Measurements from ENCODE around the gene GPX4.

GPX4 gene

DNA sequence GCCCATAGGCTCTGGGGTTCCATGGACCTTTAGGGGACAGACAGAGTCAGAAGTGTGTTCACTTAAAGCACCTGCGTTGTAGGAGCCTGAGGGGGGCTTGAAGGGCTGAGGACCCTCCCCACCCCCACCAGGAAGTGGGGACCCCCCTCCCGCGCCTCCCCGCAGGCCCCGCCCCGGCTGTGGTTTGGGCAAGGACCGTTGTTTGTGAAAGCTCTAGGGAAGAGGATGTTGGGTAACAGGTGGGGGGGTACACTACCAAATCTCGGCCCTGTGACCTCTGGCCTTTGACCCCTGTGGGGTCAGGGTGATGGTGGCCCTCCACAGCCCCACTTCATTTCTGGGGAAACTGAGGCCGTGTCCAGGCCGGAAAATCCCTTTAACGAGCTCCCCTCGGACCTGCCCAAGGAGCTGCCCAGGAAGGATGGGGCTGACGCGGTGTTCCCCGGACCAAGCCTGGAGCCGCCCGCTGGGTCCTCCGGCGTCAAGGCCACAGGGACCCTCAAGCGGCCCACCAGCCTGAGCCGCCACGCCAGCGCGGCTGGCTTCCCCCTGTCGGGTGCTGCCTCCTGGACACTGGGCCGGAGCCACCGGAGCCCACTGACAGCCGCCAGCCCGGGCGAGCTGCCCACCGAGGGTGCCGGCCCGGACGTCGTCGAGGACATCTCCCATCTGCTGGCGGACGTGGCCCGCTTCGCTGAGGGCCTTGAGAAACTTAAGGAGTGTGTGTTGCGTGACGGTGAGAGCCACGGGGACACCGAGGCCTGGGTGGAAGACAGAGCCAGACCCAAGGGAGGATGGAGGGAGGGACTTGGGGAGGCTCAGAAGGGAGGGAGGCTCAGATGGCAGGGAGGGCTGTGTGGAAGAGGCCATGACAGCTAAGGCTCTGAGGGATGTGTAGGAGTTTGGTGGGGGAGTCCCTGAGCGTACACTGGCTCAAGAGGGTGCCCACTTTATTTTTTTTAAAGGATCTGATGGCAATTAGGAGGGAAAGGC is 35.5 kb upstream of the GPX4 start:
- Histone ChIP-seq H3K27ac (no peak overlapping the region), H3K4me1 (peaks cover 2% of the 10 kb centered on the region), H3K4me3 (ENCODE audit: low read depth, low read length) (no peak overlapping the region), H2AFZ (no peak overlapping the region), H3K9ac (no peak overlapping the region), H3K27me3 (ENCODE audit: control insufficient read depth, insufficient read depth, low read length) (peaks cover 7% of the 10 kb centered on the region), H3K9me3 (ENCODE audit: control insufficient read depth, low read length) (no peaks in the 10 kb centered on the region), H3K79me2 (no peaks in the 10 kb centered on the region), H3K36me3 (ENCODE audit: control insufficient read depth, insufficient read depth, low read length) (no peaks in the 10 kb centered on the region), H3K4me2 (ENCODE audit: low read length) (no peak overlapping the region)
- no peak for TF ChIP-seq CTCF (IDR thresholded peaks at IDR 0.05)

GRCh38 chr19:1069009-1069779 is 34.6 kb upstream of the GPX4 start:
- Histone ChIP-seq H3K4me1 (peaks cover 2% of the 10 kb centered on the region), H2AFZ (no peak overlapping the region), H3K27me3 (ENCODE audit: control insufficient read depth, insufficient read depth, low read length) (peaks cover 7% of the 10 kb centered on the region), H3K9me3 (ENCODE audit: control insufficient read depth, low read length) (no peaks in the 10 kb centered on the region), H3K79me2 (no peaks in the 10 kb centered on the region), H3K4me3 (ENCODE audit: low read depth, low read length) (no peak overlapping the region), H3K36me3 (ENCODE audit: control insufficient read depth, insufficient read depth, low read length) (no peaks in the 10 kb centered on the region), H3K27ac (no peak overlapping the region), H3K9ac (no peak overlapping the region), H3K4me2 (ENCODE audit: low read length) (no peak overlapping the region)
- TF ChIP-seq CTCF (IDR thresholded peaks at IDR 0.05) = no peak

DNA sequence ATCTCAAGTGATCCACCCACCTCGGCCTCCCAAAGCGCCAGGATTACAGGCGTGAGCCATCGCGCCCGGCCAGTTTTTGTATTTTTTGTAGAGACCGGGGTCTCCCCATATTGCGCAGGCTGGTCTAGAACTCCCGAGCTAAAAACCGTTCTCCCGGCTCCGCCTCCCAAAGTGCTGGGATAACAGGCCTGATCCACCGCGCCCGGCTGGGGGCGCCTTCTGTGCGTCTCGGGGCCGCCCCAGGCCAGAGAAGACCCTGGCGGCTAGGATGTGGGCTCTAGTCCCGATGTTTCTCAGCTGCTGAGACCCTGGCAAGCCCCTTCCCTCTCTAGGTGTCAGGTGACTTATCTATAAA is 33.2 kb upstream of the GPX4 start:
- H3K4me1 ChIP-seq = no peaks in the 10 kb centered on the region

GRCh38 chr19:1070931-1071791 is 32.6 kb upstream of the GPX4 start:
- H3K4me1 ChIP-seq = no peaks in the 10 kb centered on the region
- H2AFZ ChIP-seq = no peak overlapping the region
- H3K27ac ChIP-seq = no peak overlapping the region
- H3K79me2 ChIP-seq = no peaks in the 10 kb centered on the region
- H3K9ac ChIP-seq = no peak overlapping the region
- no peak for TF ChIP-seq CTCF (IDR thresholded peaks at IDR 0.05)
- H3K4me3 ChIP-seq (ENCODE audit: low read depth, low read length) = no peak overlapping the region
- peak overlapping the region; percentile 13 for H3K4me2 ChIP-seq (ENCODE audit: low read length)
- peaks cover 7% of the 10 kb centered on the region for H3K27me3 ChIP-seq (ENCODE audit: control insufficient read depth, insufficient read depth, low read length)
- no peaks in the 10 kb centered on the region for H3K36me3 ChIP-seq (ENCODE audit: control insufficient read depth, insufficient read depth, low read length)
- no peaks in the 10 kb centered on the region for H3K9me3 ChIP-seq (ENCODE audit: control insufficient read depth, low read length)

More for the DNA sequence above, 33.2 kb upstream of the GPX4 start:
- Histone ChIP-seq H3K4me3 (ENCODE audit: low read depth, low read length) (no peak overlapping the region), H3K27ac (no peak overlapping the region), H3K9me3 (ENCODE audit: control insufficient read depth, low read length) (no peaks in the 10 kb centered on the region), H3K9ac (no peak overlapping the region), H3K4me2 (ENCODE audit: low read length) (peak overlapping the region; percentile 13), H3K36me3 (ENCODE audit: control insufficient read depth, insufficient read depth, low read length) (no peaks in the 10 kb centered on the region), H2AFZ (no peak overlapping the region), H3K79me2 (no peaks in the 10 kb centered on the region), H3K27me3 (ENCODE audit: control insufficient read depth, insufficient read depth, low read length) (peaks cover 7% of the 10 kb centered on the region)
- TF ChIP-seq CTCF (IDR thresholded peaks at IDR 0.05) = no peak
